ENCODE measurements around the gene ABRAXAS1.

The ABRAXAS1 gene

GRCh38 chr4:83449009-83449408 is 35.9 kb downstream of the ABRAXAS1 start:
- no peak for DNase-seq

GRCh38 chr4:83440899-83441298 is 44.0 kb downstream of the ABRAXAS1 start:
- DNase-seq = no peak

GRCh38 chr4:83440148-83440814 is 44.6 kb downstream of the ABRAXAS1 start:
- DNase-seq = no peak

GRCh38 chr4:83438719-83439118 is 46.2 kb downstream of the ABRAXAS1 start:
- no peak for DNase-seq

- DNase-seq = no peak
Observed at GRCh38 chr4:83436680-83437079, 48.2 kb downstream of the ABRAXAS1 start.

- DNase-seq = no peak
Observed at GRCh38 chr4:83431200-83431599, 53.7 kb downstream of the ABRAXAS1 start.

GRCh38 chr4:83418211-83418610 is 66.7 kb downstream of the ABRAXAS1 start:
- no peak for DNase-seq

GRCh38 chr4:83417566-83417965 is 67.3 kb downstream of the ABRAXAS1 start:
- no peak for DNase-seq

- DNase-seq = no peak
Observed at GRCh38 chr4:83413676-83414075, 71.2 kb downstream of the ABRAXAS1 start.
